SK-N-DZ (cell line): Measurements from ENCODE around the gene DGKB.
A peak's percentile ranks its signal among the peaks of the same experiment; 100 is the strongest.

ENCODE experiments used
- DNase-seq: peaks from one replicate; pipeline ENCODE4 v3.0.0-alpha.2; 2015; ENCODE audit warnings: low spot score

The DGKB gene

GRCh38 chr7:14394786-14395185 lies 507.8 kb downstream of the DGKB start:
- DNase-seq = no peak

GRCh38 chr7:14389595-14389994 lies 513.0 kb downstream of the DGKB start:
- DNase-seq = peak; percentile 12

- no peak for DNase-seq
Measured at GRCh38 chr7:14389181-14389591, 513.4 kb downstream of the DGKB start.

- no peak for DNase-seq
Measured at GRCh38 chr7:14385074-14385473, 517.5 kb downstream of the DGKB start.

- no peak for DNase-seq
Measured at GRCh38 chr7:14381936-14382335, 520.6 kb downstream of the DGKB start.

GRCh38 chr7:14381306-14381705 lies 521.2 kb downstream of the DGKB start:
- DNase-seq = no peak

GRCh38 chr7:14380881-14381280 lies 521.7 kb downstream of the DGKB start:
- no peak for DNase-seq

GRCh38 chr7:14377646-14378266 lies 524.8 kb downstream of the DGKB start:
- DNase-seq = no peak

GRCh38 chr7:14376711-14377110 lies 525.8 kb downstream of the DGKB start:
- DNase-seq = no peak

- DNase-seq = no peak
Measured at GRCh38 chr7:14375998-14376397, 526.6 kb downstream of the DGKB start.

- DNase-seq = no peak
Measured at GRCh38 chr7:14374336-14374735, 528.2 kb downstream of the DGKB start.

- no peak for DNase-seq
Measured at GRCh38 chr7:14368285-14368684, 534.3 kb downstream of the DGKB start.

- no peak for DNase-seq
Measured at GRCh38 chr7:14351167-14351566, 551.4 kb downstream of the DGKB start.

GRCh38 chr7:14341200-14341775 lies 561.3 kb downstream of the DGKB start:
- no peak for DNase-seq

GRCh38 chr7:14340393-14341074 lies 562.0 kb downstream of the DGKB start:
- DNase-seq = no peak

GRCh38 chr7:14339861-14340260 lies 562.7 kb downstream of the DGKB start:
- DNase-seq = no peak

- no peak for DNase-seq
Measured at GRCh38 chr7:14336256-14336655, 566.3 kb downstream of the DGKB start.

- DNase-seq = no peak
Measured at GRCh38 chr7:14332155-14332554, 570.4 kb downstream of the DGKB start.

- DNase-seq = no peak
Measured at GRCh38 chr7:14324767-14325166, 577.8 kb downstream of the DGKB start.

GRCh38 chr7:14322724-14323123 lies 579.8 kb downstream of the DGKB start:
- no peak for DNase-seq

- no peak for DNase-seq
Measured at GRCh38 chr7:14321947-14322346, 580.6 kb downstream of the DGKB start.

GRCh38 chr7:14309432-14309831 lies 593.1 kb downstream of the DGKB start:
- no peak for DNase-seq

- DNase-seq = no peak
Measured at GRCh38 chr7:14305233-14305866, 597.2 kb downstream of the DGKB start.
